RPMI8226 (cell line): ENCODE results near the gene RENBP.
A peak's percentile ranks its signal among the peaks of the same experiment; 100 is the strongest.

ENCODE experiments used
- DNase-seq: peaks from one replicate; pipeline ENCODE4 v3.0.0-alpha.2; 2015

RENBP gene

DNA sequence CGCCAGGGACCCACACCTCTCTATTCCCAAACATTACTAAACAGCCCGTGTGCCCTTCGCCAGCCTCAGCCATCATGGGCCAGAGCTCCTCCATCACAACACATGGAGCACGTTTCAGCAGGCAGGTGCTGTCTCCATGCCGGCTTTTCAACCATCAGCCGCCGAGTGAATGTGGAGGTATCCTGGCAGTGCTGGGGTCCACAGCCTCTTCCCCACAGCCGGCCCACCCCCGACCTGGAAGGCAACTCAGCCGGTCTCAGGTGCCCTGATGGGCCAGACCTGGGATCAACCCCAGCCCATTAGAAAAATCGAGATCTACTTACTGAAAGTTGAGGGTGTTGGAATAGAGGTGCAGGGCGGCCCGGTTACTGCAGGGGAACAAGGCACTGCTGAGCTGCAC lies 12.7 kb downstream of the RENBP start:
- DNase-seq: no peak

DNA sequence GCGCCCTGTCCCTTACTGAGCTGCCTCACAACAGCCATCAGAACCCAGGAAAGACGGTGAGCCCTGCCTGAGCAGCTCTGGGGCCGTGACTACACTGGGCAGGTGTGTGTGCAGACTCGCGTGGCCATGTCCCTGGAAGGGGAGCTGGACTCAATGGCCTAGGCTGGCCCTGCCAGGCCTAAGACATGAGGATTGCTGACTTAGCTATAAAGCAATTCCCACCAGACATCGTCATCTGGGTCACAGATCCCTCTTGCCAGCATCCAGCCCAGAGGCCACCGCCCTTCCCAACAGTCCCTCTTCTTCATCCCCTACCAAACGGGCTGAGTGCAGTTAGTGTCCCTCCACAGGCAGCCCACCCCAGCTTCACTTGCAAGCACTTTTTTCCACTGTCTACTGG lies 13.3 kb downstream of the RENBP start:
- DNase-seq: no peak

DNA sequence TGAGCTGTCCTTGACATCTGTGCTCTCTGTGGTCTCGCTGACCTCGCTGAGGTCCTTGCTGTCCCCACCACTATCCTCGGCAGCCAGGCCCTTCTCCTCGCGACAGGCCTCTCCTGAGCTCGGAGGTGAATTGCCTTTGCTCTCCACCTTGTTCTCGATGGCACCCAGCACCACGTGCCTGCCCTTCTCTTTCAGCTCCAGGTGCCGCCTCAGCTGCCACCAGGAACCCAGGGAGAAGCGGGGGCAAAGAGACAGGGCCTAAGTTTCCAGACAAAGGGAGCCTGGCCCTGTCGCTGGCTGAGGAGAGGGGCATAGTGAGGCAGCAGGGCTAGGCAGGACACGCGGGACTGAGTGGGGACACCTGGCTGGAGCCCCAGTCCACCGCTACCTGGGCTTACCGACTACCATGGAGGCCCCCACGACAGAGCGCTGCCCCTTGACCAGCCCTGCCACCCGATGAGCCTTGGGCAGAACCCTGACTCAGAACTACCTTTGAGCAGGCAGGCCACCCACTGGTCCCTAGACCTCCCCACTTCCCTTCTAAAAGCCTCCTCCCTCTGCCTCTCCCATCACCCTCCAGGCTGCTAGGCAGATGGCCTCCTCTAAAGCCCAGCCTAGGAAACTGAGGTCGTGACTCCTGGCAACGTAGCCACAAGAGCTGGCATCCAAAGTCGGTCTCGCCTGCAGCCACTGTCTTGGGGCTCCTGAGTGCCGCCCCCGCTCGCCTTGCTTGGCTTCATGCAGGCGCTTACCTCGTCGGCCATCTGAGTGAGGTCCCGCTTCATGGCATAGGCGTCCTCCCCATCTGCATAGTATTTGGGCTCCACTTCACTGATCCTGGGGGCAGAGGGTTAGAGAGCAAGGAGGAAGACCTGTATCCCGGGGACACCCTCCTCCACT lies 14.2 kb downstream of the RENBP start:
- no peak for DNase-seq

DNA sequence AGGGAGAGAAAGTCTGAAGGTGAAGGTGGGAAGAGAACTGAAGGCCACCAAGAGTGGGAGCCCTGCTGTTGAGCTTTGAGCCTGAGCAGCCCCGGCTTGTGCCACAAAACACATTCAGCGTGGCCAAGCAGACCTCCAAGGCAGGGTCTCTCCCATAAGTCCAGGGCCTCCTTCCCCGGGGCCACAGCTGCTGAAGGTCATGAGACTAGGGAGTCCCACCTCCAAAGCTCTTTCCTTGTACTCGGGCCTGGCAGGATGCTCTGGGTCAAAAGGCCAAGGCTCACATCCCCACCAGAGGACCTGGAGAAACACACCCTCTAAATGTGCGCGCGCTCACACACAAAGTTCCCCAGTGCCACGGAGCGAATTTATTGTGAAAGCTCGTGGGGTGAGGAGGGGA lies 14.9 kb downstream of the RENBP start:
- no peak for DNase-seq

DNA sequence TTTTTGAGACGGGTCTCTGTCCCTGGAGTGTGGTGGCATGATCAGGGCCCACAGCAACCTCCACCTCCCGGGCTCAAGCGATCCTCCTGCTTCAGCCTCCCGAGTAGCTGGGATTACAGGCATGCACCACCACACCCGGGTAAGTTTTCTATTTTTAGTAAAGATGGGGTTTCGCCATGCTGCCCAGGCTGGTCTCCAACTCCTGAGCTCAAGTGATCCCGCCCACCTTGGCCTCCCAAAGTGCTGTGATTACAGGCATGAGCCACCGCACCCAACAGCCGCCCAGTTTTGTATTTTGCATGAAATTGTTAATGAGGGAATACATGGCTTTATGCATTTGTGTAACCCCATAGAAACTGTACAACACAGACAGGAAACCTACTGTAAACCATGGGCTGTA lies 15.6 kb downstream of the RENBP start:
- no peak for DNase-seq

DNA sequence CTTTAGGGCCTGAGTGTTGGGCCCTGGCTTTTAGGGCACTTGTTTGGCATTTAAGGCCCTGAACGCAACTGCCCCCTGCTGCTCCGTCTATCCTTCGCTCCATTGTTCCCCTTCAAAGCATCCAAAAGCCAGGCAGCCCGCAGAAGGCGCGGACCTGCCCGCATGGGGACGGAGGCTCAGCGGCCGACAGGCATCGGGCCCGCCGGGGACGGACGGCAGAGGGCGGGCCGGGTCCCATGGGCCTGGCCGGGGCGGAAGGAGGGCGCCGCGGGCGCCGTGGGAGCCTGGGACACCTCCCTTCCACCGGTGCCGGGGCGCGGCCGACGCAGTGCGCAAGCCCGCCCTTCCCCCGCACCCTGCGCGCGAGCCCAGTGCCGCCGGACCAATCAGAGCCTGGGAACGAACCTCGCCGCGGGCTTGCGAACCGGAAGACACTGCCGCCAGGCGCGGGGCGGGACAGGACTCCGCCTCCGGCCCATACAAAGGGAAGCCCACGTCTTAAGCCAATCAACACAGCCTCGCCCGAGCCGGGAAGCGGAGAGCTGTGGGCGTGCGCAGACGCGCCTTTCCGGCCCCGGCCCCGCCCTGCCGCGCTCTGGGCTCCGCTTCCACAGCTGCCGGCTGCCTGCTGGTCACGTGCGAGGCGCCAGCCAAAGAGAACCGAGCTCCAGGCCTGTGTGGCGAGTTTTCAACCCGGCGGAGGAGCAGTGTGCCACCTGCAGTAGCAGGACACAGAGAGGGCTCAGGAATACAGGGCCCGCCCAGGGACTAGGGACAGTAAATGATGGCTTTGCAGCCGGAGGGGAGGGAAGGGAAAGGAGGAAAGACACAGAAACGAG lies 16.3 kb downstream of the RENBP start:
- DNase-seq: peak; percentile 97

DNA sequence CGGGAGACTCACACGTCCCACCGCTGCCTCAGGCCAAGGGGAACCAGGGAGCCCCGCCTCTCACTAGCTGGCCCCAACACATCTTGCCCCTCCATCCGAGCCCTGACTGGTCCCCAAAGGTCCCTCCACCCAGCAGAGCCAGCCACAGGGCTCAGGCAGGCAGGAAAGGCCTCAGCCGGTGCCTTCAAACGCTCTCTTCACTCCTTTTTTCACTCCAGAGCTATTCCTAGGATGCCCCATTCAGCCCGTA lies 16.8 kb downstream of the RENBP start:
- DNase-seq: no peak

DNA sequence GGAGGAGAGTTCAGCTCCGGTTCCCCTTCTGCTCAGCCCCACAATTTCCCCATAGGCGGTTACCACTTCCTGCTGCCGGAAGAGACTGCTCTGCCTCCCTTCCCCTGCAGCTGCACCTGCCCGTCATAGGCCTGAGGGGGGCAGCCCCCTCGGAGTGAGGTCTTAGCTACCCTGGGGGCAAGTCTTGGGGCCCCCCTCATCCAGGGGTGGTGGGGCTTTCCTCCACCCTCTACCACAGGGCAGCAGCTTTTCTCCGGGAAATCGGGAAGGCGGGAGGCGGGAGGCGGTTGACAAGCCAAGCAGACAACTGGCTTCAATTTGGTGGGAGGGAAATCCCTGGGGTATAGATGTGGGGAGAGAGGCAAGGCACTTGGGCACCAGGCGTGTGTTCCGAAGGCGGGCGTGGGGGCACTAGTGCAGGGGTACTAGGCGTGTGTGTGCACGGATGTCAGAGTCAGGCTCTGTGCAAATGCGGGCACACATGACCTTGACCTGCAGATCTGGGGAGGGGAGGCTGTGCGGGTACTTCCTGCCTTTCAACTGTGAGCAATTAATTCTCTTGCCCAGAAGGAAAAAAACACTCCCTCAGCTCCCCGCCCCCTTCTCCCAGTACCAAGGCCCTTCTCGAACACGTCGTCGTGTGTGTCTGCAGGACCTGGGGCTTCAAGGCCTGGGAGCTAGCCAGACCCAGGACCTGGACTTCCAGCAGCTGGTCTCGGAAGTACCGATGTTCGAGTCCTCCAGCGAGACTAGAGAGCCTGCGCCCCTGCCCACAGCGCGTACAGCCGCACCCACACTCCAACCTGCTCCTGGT lies 17.4 kb downstream of the RENBP start:
- DNase-seq: peak; percentile 87

DNA sequence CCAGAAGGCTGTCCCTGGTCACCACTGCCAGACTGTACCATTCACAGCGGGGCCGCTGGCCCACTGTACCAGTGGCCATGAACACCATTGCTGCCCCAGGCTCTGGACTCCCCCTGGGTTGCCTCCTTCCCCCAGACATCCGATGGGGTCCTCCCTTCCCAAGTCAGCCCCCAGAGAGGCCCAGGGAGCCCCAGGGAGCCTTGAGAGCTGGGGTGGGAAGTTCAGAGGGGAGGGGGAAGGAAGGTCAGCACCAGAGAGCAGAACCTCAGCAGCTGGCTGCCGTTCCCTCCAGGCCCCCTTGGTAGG lies 17.9 kb downstream of the RENBP start:
- no peak for DNase-seq

DNA sequence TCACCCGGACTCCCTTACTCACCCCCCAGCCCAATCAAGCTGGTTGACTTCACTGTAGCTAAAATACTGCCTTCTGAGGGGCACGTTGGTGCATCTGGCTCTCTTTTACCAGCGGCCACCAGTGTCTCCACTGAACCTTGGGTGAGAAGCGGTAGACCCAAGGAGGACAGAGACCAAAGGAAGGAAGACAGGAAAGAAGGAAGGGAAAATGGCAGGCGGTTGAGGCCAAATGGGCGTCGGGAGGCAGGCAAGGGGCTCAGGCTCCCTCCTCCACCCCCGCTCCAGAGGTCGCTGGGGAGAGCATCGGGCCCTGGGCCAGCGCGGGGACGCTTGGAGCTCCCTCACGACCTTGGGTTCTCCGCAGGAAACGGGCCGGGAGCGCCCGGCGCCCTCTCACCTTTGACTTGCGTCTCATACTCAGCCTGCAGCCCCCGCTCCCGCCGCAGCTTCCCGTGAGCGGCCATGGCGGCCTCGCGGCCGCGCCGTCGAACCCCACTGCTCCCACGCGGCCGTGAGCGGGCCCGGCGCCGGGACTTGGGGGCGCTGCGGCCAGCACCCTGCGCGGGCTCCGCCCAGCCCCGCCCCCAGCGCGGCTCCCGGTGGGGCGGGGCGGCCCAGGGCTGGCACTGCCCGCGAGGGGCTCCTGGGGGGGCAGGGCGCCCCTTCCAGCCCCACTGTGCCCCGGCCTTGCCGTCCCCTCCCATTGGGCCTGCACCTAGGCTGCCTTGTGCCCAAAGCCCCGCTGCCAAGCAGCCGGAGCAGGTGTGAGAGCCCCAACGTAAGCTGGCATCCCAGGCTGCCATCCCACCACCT lies 18.5 kb downstream of the RENBP start, which contains the start of gene ARHGAP4:
TSS of gene ARHGAP4 (minus strand) at position 526 of the 813 bp plus-strand sequence. CDS start at position 464, 62 bp downstream.
- DNase-seq: peak; percentile 77

DNA sequence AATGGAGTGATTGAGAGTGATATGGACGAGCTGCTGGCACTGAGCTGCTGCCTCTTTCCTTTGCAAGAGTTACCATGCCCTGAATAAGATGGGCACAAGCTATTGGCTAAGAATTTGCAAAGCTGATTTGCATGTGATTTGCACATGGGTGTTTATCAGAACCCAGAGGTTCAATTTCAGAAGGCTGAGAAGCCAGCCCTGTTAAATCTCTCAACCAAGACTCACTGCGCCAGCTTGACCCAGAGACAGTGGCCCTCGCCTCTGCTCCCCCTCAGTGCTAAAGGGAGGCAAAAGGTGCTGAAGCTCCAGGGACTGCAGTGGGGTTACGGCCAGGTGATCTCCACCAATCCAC lies 19.1 kb downstream of the RENBP start:
- DNase-seq: peak; percentile 72

DNA sequence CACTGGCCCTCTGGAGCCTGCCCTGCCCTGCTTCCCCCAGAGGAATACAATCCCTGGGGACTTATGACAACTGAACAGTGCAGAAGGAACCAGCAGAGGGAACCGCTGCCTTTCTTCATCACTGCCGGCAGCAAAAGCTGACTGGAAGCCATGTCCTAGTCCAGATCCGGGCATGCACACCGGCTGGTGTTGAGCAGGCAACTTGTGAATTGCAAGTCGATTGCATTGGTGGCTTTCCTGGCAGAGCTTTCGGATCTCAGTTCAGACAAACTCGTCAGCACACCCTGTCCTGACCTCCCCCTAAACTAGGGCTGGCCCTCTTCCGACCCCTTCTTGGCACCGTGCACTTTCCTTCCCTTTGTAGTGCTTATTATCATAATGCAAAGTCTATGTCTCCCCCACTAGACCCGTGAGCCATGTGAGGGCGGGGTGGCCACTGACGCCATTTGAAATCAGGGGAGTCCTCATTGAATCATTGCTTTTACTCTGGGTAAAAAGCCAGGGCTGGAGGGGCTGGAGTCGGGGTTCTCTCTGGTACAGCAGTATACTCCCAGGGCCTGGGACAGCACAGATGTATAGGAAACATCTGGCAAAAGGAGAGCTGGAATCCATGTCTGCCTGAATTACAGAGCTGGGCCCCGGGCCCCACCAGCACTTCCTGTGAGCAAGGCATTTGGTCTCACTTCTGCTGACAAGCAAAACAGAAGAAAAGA lies 20.1 kb downstream of the RENBP start:
- DNase-seq: peak; percentile 72

DNA sequence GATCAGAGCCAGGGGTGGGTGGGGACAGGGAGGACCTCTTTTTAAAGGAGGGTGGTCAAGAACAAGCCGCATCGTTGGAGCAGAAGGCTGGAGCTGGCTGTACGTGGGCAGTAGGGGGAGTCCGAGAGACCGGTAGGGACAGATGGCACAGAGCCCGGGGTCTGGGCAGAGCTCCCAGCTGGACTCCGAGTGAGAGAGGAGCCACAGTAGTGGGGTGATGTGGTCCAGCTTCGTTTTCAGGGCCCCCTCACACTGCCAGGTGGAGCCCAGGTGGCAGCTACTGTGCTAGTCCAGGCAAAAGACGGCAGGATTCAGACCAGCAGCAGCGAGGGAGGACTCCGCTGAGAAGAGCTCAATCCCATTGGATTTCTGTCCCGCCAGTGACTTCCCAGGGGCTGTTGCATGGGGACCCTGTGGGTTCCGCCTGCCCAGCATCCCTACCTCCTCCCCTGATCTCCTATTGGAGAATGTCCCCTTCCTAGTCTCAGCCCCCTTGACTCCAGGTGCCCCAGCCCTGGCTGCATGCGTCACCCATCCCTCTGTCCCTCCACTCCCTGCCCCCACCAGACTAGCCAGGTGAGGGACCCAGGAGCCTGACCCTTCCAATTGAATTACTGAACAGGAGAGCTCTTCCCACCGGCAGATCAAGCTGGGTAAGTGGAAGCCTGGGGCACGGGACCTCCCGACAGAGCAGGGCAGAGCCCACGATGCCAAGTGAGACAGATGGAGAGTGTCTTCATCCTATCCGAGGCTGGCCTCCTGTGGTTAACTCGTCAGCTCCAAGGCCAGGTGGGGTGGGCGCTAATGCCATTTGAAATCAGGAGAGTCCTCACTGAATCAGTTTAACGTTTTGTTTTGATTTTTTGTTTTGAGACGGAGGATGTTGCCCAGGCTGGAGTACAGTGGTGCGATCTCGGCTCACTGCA lies 21.2 kb downstream of the RENBP start:
- DNase-seq: peak; percentile 74

DNA sequence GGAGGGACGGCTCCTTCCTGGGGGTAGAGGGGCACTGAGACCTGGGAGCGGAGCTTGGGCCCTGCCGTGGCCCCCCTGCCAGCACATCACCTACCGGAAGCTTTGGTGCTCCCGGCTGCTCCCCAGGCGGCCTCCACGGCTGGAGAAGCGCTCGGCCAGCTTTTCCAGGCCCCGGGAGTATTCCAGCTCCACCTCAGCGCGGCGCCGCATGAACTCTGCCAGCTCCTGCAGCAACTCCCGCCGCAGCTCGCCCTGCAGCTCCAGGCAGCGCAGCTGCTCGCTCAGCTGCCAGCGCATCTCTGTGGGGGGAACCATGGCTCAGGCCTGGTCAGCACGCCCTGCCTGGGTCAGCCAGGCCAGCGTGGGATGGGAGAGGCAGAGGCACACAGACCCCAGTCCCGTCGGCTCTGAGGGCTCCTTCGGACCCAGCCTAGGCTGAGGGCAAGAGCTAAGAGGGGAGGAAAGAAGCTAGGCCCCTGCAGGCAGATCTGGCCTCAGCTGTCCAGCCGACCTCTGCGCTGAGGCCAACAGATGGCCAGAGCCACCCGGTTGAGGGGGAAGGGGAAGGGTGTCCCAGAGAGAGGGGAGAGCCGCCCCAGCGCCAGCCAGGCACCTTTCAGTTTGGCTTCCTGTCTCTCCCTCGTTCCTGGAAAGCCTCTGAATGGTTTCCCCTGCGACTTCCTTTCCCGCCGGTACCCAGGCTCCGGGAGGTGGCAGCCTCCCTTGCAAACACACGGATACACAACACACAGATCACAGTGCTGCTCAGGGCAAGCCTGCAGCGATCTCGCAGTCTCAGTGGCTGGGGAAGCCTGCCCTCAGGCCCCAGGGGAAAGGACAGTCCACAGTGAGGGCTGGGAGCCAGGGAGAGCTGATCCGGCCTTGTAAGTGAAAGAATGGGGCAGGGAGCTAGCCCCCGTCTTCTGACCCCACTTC lies 22.7 kb downstream of the RENBP start:
- DNase-seq: no peak

DNA sequence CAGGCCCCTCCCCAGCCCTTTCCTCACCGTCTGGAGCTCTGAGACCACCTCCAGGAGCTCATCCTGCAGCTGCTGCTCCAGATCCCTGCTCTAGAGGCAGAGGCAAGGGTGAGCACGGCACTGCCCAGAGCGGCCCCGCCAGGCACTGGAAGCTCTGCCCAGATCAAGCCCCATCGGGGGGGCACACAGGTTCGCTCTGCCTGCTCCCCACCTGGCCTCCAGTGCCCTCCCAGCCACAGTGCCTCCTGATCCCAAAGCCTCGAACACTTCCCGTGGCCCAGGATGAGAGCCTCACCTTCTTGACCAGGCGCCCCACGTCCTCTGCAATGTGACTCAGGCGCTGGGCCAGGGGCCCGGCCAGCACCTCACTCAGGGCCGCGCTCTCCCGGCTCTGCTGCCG lies 23.4 kb downstream of the RENBP start:
- no peak for DNase-seq

DNA sequence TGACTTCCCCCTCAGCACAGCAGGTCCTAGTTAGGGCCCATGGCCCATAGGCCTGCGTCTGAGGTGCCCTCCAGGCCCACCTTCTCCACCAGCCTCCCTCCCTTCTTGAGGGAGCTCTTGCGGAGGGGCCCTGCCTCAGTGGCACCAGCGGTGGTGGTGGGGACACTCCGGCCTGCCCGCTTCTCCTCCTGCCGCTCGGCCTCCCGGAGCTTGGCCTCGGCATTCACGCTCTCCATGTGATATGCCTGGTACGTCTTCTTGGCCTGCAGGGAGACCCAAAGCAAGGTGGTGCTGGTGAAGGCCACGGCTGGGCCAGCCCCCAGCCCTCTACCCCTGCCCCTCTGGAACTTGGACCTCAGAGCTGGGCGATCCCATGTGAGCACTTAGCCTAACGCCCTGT lies 23.9 kb downstream of the RENBP start:
- no peak for DNase-seq

DNA sequence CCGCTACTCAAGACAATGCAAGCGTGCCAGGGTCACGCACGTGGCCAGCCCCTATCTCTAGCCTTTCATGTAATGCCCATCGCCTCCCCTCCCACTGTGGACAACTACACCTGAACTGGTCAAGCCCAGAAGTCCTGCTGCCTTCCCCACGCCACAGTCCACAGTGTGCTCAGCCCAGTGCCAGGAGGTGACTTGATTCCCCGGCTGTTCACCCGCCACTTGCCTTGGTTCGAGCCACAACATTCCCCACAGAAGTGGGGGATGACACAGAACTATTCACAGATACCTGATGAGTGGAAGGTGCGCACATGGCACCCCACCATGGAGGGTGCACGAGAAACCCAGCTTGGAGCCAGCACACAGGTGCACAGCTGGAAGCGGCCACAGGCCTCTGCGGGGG lies 25.2 kb downstream of the RENBP start:
- no peak for DNase-seq

DNA sequence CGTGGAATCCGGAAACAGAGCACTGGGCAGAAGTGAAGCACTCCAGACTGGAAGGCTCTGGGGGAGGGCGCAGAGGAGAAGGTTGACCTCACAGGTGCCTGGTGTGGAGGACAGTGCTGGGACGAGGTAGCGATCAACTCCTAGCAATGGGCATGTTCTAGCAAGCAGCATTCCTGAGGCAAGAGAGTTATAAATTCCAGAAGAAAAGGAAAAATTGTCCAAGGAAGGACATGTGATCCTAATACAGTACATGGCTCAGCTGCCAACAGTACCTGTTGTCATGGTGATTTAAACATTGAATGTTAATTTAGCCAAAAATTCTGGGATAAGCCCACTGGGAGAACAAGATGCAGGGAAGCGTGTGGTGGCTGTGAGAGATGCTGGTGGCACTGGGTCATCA lies 26.6 kb downstream of the RENBP start:
- DNase-seq: no peak

DNA sequence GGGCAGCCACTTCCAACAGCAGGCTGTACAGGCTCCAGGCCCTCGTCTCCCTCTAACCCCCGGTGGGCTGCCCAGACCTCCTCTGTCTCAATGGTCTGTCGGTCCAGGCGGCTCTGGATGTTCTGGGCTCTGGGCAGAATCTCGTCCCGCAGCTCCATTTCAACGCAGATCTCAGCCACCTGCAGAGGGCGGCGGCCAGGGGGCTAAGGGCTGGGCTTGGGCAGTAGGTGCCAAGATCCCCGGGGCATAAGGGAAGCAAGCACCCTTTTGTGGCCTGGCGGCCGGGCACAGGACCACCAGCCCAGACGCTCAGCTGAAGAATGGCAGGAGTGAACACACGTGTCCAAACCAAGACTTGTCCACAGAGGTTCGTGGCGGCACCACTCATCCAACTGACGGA lies 30.7 kb downstream of the RENBP start:
- no peak for DNase-seq

DNA sequence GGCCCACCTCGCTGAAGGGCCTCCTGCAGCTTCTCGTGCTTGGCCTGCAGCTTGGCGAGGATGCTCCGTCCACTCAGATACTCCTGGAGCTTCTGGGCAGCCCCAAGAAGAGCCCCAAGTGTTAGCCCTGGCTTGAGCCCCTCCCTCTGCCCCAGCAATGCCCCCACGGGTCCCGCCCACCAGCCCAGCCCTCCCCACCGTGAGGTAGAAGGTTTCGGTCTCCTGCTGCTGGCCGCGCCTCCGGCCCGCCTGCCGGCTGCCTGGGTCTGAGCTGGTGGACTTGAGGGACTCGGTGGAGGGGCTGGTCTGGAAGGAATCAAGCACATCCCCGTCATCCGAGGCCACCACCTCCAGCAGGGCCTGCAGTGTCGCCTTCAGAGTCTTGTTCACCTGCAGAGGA lies 31.2 kb downstream of the RENBP start:
- DNase-seq: no peak
